NT2/D1 (cell line): Measurements from ENCODE around the gene ZNF710.
A peak's percentile ranks its signal among the peaks of the same experiment; 100 is the strongest.

Experiments
- DNase-seq: peaks from one replicate; pipeline ENCODE4 v3.0.0-alpha.2; 2011; ENCODE audit warnings: low read depth, low spot score
- H3K27me3 ChIP-seq: 2 replicates; pipeline ENCODE4 v1.6.0; 2011; ENCODE audit warnings: mild to moderate bottlenecking; ENCODE audit not compliant: insufficient read length, insufficient read depth
- H3K36me3 ChIP-seq: 2 replicates; pipeline ENCODE4 v1.6.1; 2011; ENCODE audit warnings: mild to moderate bottlenecking, low read length, mixed read lengths; ENCODE audit not compliant: insufficient read depth, insufficient read length
- H3K4me1 ChIP-seq: 2 replicates; pipeline ENCODE4 v1.5.1; 2011; ENCODE audit not compliant: insufficient read depth, insufficient read length
- H3K4me3 ChIP-seq: 2 replicates; pipeline ENCODE4 v1.5.1; 2011; ENCODE audit warnings: low read depth; ENCODE audit not compliant: insufficient read length
- H3K9ac ChIP-seq: 2 replicates; pipeline ENCODE4 v1.6.0; 2011; ENCODE audit warnings: low read depth; ENCODE audit not compliant: insufficient read length
- H3K9me3 ChIP-seq: 2 replicates; pipeline ENCODE4 v1.5.1; 2011; ENCODE audit warnings: mild to moderate bottlenecking, low read length; ENCODE audit not compliant: insufficient read depth
- SUZ12 ChIP-seq: IDR thresholded peaks from 2 replicates; pipeline ENCODE4 v1.6.1; 2011; ENCODE audit not compliant: insufficient read length, insufficient read depth; ENCODE audit errors: extremely low read depth
- YY1 ChIP-seq: IDR thresholded peaks from 2 replicates; pipeline ENCODE4 v1.6.1; 2011; ENCODE audit not compliant: insufficient read length, insufficient read depth
- ZNF274 ChIP-seq: IDR thresholded peaks from 2 replicates; pipeline ENCODE4 v1.6.1; 2011; ENCODE audit warnings: mild to moderate bottlenecking, low read depth, low read length

Gene ZNF710

GRCh38 chr15:90043530-90044010 lies 42.4 kb downstream of the ZNF710 start:
- Histone ChIP-seq H3K4me3 (no peak overlapping the region), H3K9ac (peak overlapping the region; percentile 18), H3K36me3 (peaks cover 11% of the 10 kb centered on the region), H3K4me1 (peaks cover 21% of the 10 kb centered on the region), H3K9me3 (no peaks in the 10 kb centered on the region), H3K27me3 (no peaks in the 10 kb centered on the region)
- TF ChIP-seq YY1 = no peak
- TF ChIP-seq ZNF274 = no peak
- TF ChIP-seq SUZ12 = no peak
- DNase-seq = no peak

DNA sequence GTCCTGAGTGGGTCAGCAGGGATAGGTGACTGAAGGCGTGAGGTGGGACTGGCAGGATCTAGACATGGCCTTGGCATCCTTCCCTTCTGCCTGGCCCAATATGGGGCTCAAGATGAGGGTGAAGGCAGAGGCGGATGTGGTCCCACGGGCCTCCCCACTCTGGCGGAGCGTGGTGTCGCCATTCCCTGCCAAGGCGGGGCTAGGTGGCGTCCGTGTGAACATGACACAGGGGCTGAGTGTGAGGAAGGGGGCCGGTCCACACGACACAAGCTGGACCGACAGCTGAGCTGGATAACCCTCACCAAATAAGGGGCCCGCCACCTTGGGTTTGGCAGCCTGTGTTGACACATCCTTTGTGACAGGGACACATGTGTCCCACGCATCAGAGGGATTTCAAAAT lies 43.1 kb downstream of the ZNF710 start:
- Histone ChIP-seq H3K9ac (peak overlapping the region; percentile 18), H3K27me3 (no peaks in the 10 kb centered on the region), H3K4me3 (no peak overlapping the region), H3K4me1 (peaks cover 21% of the 10 kb centered on the region), H3K36me3 (peaks cover 11% of the 10 kb centered on the region), H3K9me3 (no peaks in the 10 kb centered on the region)
- DNase-seq = no peak
- TF ChIP-seq SUZ12 = no peak
- no peak for TF ChIP-seq YY1
- no peak for TF ChIP-seq ZNF274

DNA sequence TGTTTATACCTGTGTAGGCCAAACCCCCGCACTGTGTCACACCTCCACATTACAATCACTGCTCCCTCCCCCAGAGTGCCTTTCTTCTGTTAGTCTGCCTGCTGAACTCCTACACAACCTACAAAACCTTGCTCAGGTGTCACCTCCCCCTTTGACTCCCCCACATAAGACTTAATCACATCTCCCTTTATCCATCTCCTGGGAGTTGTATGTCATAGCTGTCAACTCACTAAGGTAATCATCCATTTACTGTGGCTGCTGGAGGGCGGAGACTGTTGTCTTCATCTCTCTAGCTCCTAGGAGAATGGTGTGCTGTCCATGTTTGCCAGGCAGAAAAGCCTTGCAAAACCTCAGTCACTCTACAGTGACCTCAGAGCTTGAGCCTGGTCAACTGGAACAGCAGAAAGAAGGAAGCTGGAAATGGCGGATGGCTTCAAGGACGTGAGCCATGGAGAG lies 43.8 kb downstream of the ZNF710 start:
- TF ChIP-seq ZNF274 = no peak
- no peak for TF ChIP-seq SUZ12
- TF ChIP-seq YY1 = no peak
- DNase-seq = no peak
- H3K36me3 ChIP-seq = peaks cover 11% of the 10 kb centered on the region
- H3K4me1 ChIP-seq = peaks cover 21% of the 10 kb centered on the region
- no peak overlapping the region for H3K4me3 ChIP-seq
- no peaks in the 10 kb centered on the region for H3K27me3 ChIP-seq
- H3K9me3 ChIP-seq = no peaks in the 10 kb centered on the region
- H3K9ac ChIP-seq = no peak overlapping the region

GRCh38 chr15:90046289-90046688 lies 45.2 kb downstream of the ZNF710 start:
- Histone ChIP-seq H3K4me1 (peaks cover 21% of the 10 kb centered on the region), H3K9ac (no peak overlapping the region), H3K27me3 (no peaks in the 10 kb centered on the region), H3K4me3 (no peak overlapping the region), H3K9me3 (no peaks in the 10 kb centered on the region), H3K36me3 (peaks cover 11% of the 10 kb centered on the region)
- no peak for TF ChIP-seq SUZ12
- no peak for TF ChIP-seq YY1
- TF ChIP-seq ZNF274 = no peak
- DNase-seq = no peak

DNA sequence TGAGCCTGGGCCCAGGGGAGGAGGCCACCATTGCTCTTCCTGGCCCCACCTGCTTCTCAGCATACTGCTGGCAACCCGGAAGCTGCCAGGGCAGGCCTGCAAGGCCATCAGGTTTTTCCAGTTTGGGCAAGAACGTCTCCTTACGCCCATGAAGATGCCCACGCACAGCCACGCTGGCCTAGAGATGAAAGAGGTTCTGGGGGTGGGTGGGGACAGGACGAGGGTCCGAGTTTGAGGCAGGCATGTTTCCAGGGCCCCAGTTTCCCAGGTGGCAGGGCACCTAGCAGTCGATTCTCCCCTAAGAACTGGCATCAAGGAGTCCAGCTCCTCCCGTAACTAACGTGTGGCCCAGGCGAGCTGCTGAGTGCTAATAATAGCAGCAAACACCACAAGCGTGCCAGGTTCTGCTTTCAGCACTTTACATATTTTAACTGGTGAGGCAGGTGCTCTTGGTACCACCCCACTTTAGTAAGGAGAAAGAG lies 45.8 kb downstream of the ZNF710 start:
- TF ChIP-seq YY1 (no peak), SUZ12 (no peak), ZNF274 (no peak)
- H3K9ac ChIP-seq = no peak overlapping the region
- H3K4me3 ChIP-seq = no peak overlapping the region
- no peaks in the 10 kb centered on the region for H3K9me3 ChIP-seq
- peaks cover 11% of the 10 kb centered on the region for H3K36me3 ChIP-seq
- H3K4me1 ChIP-seq = peaks cover 24% of the 10 kb centered on the region
- DNase-seq = no peak
- no peaks in the 10 kb centered on the region for H3K27me3 ChIP-seq

GRCh38 chr15:90047956-90048575 lies 46.9 kb downstream of the ZNF710 start:
- peaks cover 7% of the 10 kb centered on the region for H3K36me3 ChIP-seq
- TF ChIP-seq SUZ12 (no peak), ZNF274 (no peak), YY1 (no peak)
- H3K27me3 ChIP-seq = no peaks in the 10 kb centered on the region
- no peak overlapping the region for H3K4me3 ChIP-seq
- H3K9me3 ChIP-seq = no peaks in the 10 kb centered on the region
- no peak overlapping the region for H3K9ac ChIP-seq
- no peak for DNase-seq
- H3K4me1 ChIP-seq = peaks cover 24% of the 10 kb centered on the region

- Histone ChIP-seq H3K9me3 (no peaks in the 10 kb centered on the region), H3K4me3 (no peak overlapping the region), H3K9ac (no peak overlapping the region), H3K36me3 (peaks cover 7% of the 10 kb centered on the region), H3K4me1 (peaks cover 20% of the 10 kb centered on the region), H3K27me3 (no peaks in the 10 kb centered on the region)
- no peak for DNase-seq
- TF ChIP-seq ZNF274 = no peak
- TF ChIP-seq SUZ12 = no peak
- TF ChIP-seq YY1 = no peak
Observed at GRCh38 chr15:90049030-90049429, 47.9 kb downstream of the ZNF710 start.
